NT2/D1 (cell line): ENCODE measurements around the gene CD59.

Source experiments
- SUZ12 ChIP-seq: IDR thresholded peaks from 2 replicates; pipeline ENCODE4 v1.6.1; 2011; ENCODE audit not compliant: insufficient read length, insufficient read depth; ENCODE audit errors: extremely low read depth
- YY1 ChIP-seq: IDR thresholded peaks from 2 replicates; pipeline ENCODE4 v1.6.1; 2011; ENCODE audit not compliant: insufficient read length, insufficient read depth

DNA sequence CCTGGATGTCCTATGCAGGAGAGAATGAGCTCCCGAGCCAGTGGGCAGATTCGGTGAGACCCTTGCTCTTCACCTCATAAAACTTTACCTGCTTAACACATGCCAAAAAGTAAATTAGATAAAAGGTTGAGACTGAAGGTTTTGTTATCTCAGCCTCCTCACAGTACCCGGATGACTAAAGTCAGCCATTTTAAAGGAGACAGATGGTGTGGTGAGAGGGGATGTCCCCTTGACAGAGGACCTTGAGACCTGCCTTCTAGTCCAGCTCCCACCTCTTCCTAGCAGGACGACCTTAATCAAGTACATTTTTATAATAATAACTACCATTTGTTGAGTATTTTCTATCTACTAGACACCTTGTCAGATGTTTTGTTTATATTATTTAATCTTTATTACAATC, 75.3 kb downstream of the CD59 start:
- no peak for TF ChIP-seq YY1
- no peak for TF ChIP-seq SUZ12
